ENCODE data around the gene GALP. TPM values are rescaled to one million over a fixed set of nuclear protein-coding genes. Genes with fewer than 3 reads are reported as not detected.

GALP gene
- total RNA-seq, 3 donors from 2014 or later (not counting 1 experiment from before 2014, with no cell fraction given): not detected

GRCh38 chr19:56159009-56159559, 16.7 kb upstream of the GALP start:
- Histone ChIP-seq H3K4me3 (ENCODE audit: low read length) (no peak overlapping the region), H3K4me1 (ENCODE audit: control insufficient read depth, insufficient read depth, low read length) (peaks cover 4% of the 10 kb centered on the region), H3K9me3 (ENCODE audit: control insufficient read depth, insufficient read depth, low read length) (no peaks in the 10 kb centered on the region), H3K27ac (ENCODE audit: low read length) (no peak overlapping the region), H3K36me3 (ENCODE audit: control insufficient read depth, insufficient read depth, low read length) (peaks cover 7% of the 10 kb centered on the region), H3K27me3 (ENCODE audit: control insufficient read depth, insufficient read depth, low read length) (no peaks in the 10 kb centered on the region)
- no peak overlapping the region for H3K27ac Mint-ChIP-seq
- peaks cover 0 to 10% of the 10 kb centered on the region in 2 donors for H3K4me1 Mint-ChIP-seq
- 97% methylated on average over 9 of the region's 9 CpGs for WGBS (ENCODE audit: insufficient coverage)
- no peak for DNase-seq
- no peak for ATAC-seq
- intact Hi-C loops (cut with micrococcal nuclease): no loop called here
- no peaks in the 10 kb centered on the region for H3K9me3 Mint-ChIP-seq
- no peaks in the 10 kb centered on the region for H3K36me3 Mint-ChIP-seq
- no peak overlapping the region for H3K4me3 Mint-ChIP-seq
- no peak for TF ChIP-seq CTCF (IDR thresholded peaks at IDR 0.05)
- no peaks in the 10 kb centered on the region for H3K27me3 Mint-ChIP-seq (ENCODE audit: low read depth in 2 of 2)

- intact Hi-C loops (cut with micrococcal nuclease): no loop called here
- TF ChIP-seq CTCF (IDR thresholded peaks at IDR 0.05): no peak
- Histone ChIP-seq H3K27ac (ENCODE audit: low read length) (no peak overlapping the region), H3K9me3 (ENCODE audit: control insufficient read depth, insufficient read depth, low read length) (no peaks in the 10 kb centered on the region), H3K4me1 (ENCODE audit: control insufficient read depth, insufficient read depth, low read length) (peaks cover 6% of the 10 kb centered on the region), H3K36me3 (ENCODE audit: control insufficient read depth, insufficient read depth, low read length) (peaks cover 7% of the 10 kb centered on the region), H3K4me3 (ENCODE audit: low read length) (no peak overlapping the region), H3K27me3 (ENCODE audit: control insufficient read depth, insufficient read depth, low read length) (no peaks in the 10 kb centered on the region)
- Mint-ChIP-seq H3K4me3 (no peak overlapping the region), H3K36me3 (no peaks in the 10 kb centered on the region), H3K27ac (no peak overlapping the region), H3K27me3 (ENCODE audit: low read depth in 2 of 2) (no peaks in the 10 kb centered on the region), H3K4me1 (peaks cover 0 to 10% of the 10 kb centered on the region in 2 donors), H3K9me3 (no peaks in the 10 kb centered on the region)
- 98% methylated on average over 69 of the region's 69 CpGs for WGBS (ENCODE audit: insufficient coverage)
- DNase-seq: no peak
- ATAC-seq: no peak
Observed at GRCh38 chr19:56159622-56160271, 16.1 kb upstream of the GALP start.

- Histone ChIP-seq H3K9me3 (ENCODE audit: control insufficient read depth, insufficient read depth, low read length) (no peaks in the 10 kb centered on the region), H3K4me3 (ENCODE audit: low read length) (no peak overlapping the region), H3K27ac (ENCODE audit: low read length) (no peak overlapping the region), H3K4me1 (ENCODE audit: control insufficient read depth, insufficient read depth, low read length) (peaks cover 6% of the 10 kb centered on the region), H3K36me3 (ENCODE audit: control insufficient read depth, insufficient read depth, low read length) (peaks cover 6% of the 10 kb centered on the region), H3K27me3 (ENCODE audit: control insufficient read depth, insufficient read depth, low read length) (no peaks in the 10 kb centered on the region)
- ATAC-seq (no peak), DNase-seq (no peak)
- H3K27me3 Mint-ChIP-seq (ENCODE audit: low read depth in 2 of 2): peaks cover 0 to 3% of the 10 kb centered on the region in 2 donors
- intact Hi-C loops (cut with micrococcal nuclease): no loop called here
- no peaks in the 10 kb centered on the region for H3K36me3 Mint-ChIP-seq
- H3K9me3 Mint-ChIP-seq: no peaks in the 10 kb centered on the region
- no peak overlapping the region for H3K4me3 Mint-ChIP-seq
- H3K4me1 Mint-ChIP-seq: peaks cover 0 to 10% of the 10 kb centered on the region in 2 donors
- 94% methylated on average over 11 of the region's 11 CpGs for WGBS (ENCODE audit: insufficient coverage)
- H3K27ac Mint-ChIP-seq: no peak overlapping the region
- TF ChIP-seq CTCF (IDR thresholded peaks at IDR 0.05): no peak
Observed at GRCh38 chr19:56161534-56161933, 14.3 kb upstream of the GALP start.

All from natural killer cell (primary cell).